CD8-positive, alpha-beta memory T cell (primary cell): ENCODE results near the gene CSH1. TPM values are rescaled to one million over a fixed set of nuclear protein-coding genes. Genes with fewer than 3 reads are reported as not detected.
"Not testable (repeated sequence)": the region's sequence is repeated elsewhere in the genome, so short reads cannot be mapped to it uniquely, and the experiment has no call there.

ENCODE experiments used
- CTCF ChIA-PET: fragments of 350-600 bp; sonication (Branson Sonifier 250); formaldehyde crosslinking; loops from one replicate; lab custom pipeline; 2021; ENCODE audit warnings: antibody characterized with exemption; lab: Charles Lee
- POLR2A ChIA-PET: fragments of 350-600 bp; sonication (Branson Sonifier 250); formaldehyde crosslinking; loops from one replicate; lab custom pipeline; 2021; ENCODE audit warnings: antibody characterized with exemption; lab: Charles Lee
- DNase-seq, 5 donors: peaks; one replicate each; pipeline versions ENCODE4 v3.0.0 to v3.0.0-alpha.2; 2020 to 2022; ENCODE audit warnings: mixed read lengths in 1 of 5
- H3K27ac ChIP-seq: one replicate; pipeline ENCODE4 v1.7.0; 2013; ENCODE audit warnings: low read depth, mild to moderate bottlenecking, low read length, moderate library complexity
- H3K27me3 ChIP-seq: 2 replicates; pipeline ENCODE4 v1.7.0; 2013; ENCODE audit warnings: low read length, mild to moderate bottlenecking; ENCODE audit not compliant: insufficient read depth, poor library complexity, severe bottlenecking
- H3K36me3 ChIP-seq: 2 replicates; pipeline ENCODE4 v1.7.0; 2013; ENCODE audit warnings: mild to moderate bottlenecking, low read length, moderate library complexity; ENCODE audit not compliant: insufficient read depth
- H3K4me1 ChIP-seq: 2 replicates; pipeline ENCODE4 v1.7.0; 2013; ENCODE audit warnings: mild to moderate bottlenecking, low read length, moderate library complexity; ENCODE audit not compliant: insufficient read depth
- H3K4me3 ChIP-seq: 2 replicates; pipeline ENCODE4 v1.7.0; 2013; ENCODE audit warnings: mild to moderate bottlenecking, low read length
- H3K9me3 ChIP-seq: 2 replicates; pipeline ENCODE4 v1.7.0; 2013; ENCODE audit warnings: mild to moderate bottlenecking, low read length
- H3K27ac Mint-ChIP-seq, 8 donors: one replicate each; pipeline ENCODE4 v1.8.0; 2020 to 2021; ENCODE audit warnings: mixed read lengths in 8 of 8, mild to moderate bottlenecking in 6 of 8, inconsistent platforms in 3 of 8, moderate library complexity in 3 of 8
- H3K27me3 Mint-ChIP-seq, 2 donors: one replicate each; pipeline ENCODE4 v1.8.0; 2020 to 2021; ENCODE audit warnings: mixed read lengths in 2 of 2, mild to moderate bottlenecking in 1 of 2, moderate library complexity in 1 of 2
- H3K36me3 Mint-ChIP-seq, 3 donors: one replicate each; pipeline ENCODE4 v1.8.0; 2020 to 2021; ENCODE audit warnings: mixed read lengths in 3 of 3, inconsistent platforms in 1 of 3, mild to moderate bottlenecking in 1 of 3
- H3K4me1 Mint-ChIP-seq, 3 donors: one replicate each; pipeline ENCODE4 v1.8.0; 2020 to 2021; ENCODE audit warnings: mixed read lengths in 3 of 3, inconsistent platforms in 1 of 3, mild to moderate bottlenecking in 1 of 3
- H3K4me3 Mint-ChIP-seq, 7 donors: one replicate each; pipeline ENCODE4 v1.8.0; 2020 to 2021; ENCODE audit warnings: mixed read lengths in 7 of 7, mild to moderate bottlenecking in 6 of 7, moderate library complexity in 4 of 7, inconsistent platforms in 2 of 7
- H3K9me3 Mint-ChIP-seq, 5 donors: one replicate each; pipeline ENCODE4 v1.8.0; 2020 to 2022; ENCODE audit warnings: mixed read lengths in 5 of 5, mild to moderate bottlenecking in 3 of 5, moderate library complexity in 2 of 5, inconsistent platforms in 1 of 5
- polyA plus RNA-seq: library from polyadenylated mRNA; unstranded; fragments of 300-500 nt; fragmentation: Illumina TruSeq; gene quantifications from one replicate; pipeline ENCODE4 v1.2.3, GENCODE V29; 2021
- total RNA-seq, 2 experiments: library from RNA; stranded (reverse); gene quantifications; one replicate each; pipeline ENCODE4 v1.2.3, GENCODE V29; 2021

Gene CSH1
- total RNA-seq (not detected), polyA plus RNA-seq (not detected)

- H3K9me3 ChIP-seq, H3K4me3 ChIP-seq, H3K36me3 ChIP-seq, H3K27ac ChIP-seq, H3K27ac Mint-ChIP-seq, H3K36me3 Mint-ChIP-seq, H3K9me3 Mint-ChIP-seq, H3K27me3 Mint-ChIP-seq, H3K27me3 ChIP-seq, H3K4me1 ChIP-seq, POLR2A ChIA-PET, CTCF ChIA-PET, DNase-seq, H3K4me1 Mint-ChIP-seq: not testable (repeated sequence)
- peak within 1 kb of the TSS in 1 of 7 donors; percentile 13 for H3K4me3 Mint-ChIP-seq
Observed at GRCh38 chr17:63896524-63897354, at the start of gene CSH1. TSS of gene CSH1 (minus strand) at chr17:63896574. CDS start at chr17:63896511, 63 bp downstream.

GRCh38 chr17:63945784-63946439 is 49.5 kb upstream of the CSH1 start:
- Histone ChIP-seq H3K9me3 (no peaks in the 10 kb centered on the region), H3K27me3 (no peaks in the 10 kb centered on the region), H3K27ac (no peak overlapping the region), H3K36me3 (no peaks in the 10 kb centered on the region), H3K4me3 (no peak overlapping the region), H3K4me1 (peaks cover 23% of the 10 kb centered on the region)
- ChIA-PET POLR2A (interaction anchor here (0.6 to 1.8 kb wide), 7 partner anchors 13 to 531 kb away, joined by 3 to 14 read pairs (median 5); partner anchors contain the start of genes CD79B and ICAM2), CTCF (interaction anchor here (0.7 to 2.9 kb wide), 35 partner anchors 9 to 326 kb away, joined by 3 to 48 read pairs (median 6); partner anchors contain the start of genes CD79B, CSHL1, ERN1 and GH1)
- H3K27me3 Mint-ChIP-seq, result no peaks in the 10 kb centered on the region
- no peak for DNase-seq
- no peaks in the 10 kb centered on the region for H3K36me3 Mint-ChIP-seq
- H3K4me1 Mint-ChIP-seq, result peaks cover 15 to 29% (median 20%) of the 10 kb centered on the region in 3 donors
- peak overlapping the region in 6 of 7 donors; percentile 37 to 87 (median 75) for H3K4me3 Mint-ChIP-seq
- H3K9me3 Mint-ChIP-seq, result no peaks in the 10 kb centered on the region
- H3K27ac Mint-ChIP-seq, result peak overlapping the region in 1 of 8 donors; percentile 32

- peak overlapping the region in 2 of 8 donors; percentile 43 to 60 for H3K27ac Mint-ChIP-seq
- peaks cover 23% of the 10 kb centered on the region for H3K4me1 ChIP-seq
- peaks cover 0 to 2% (median 0%) of the 10 kb centered on the region in 5 donors for H3K9me3 Mint-ChIP-seq
Observed at GRCh38 chr17:63944736-63945499, 48.5 kb upstream of the CSH1 start.

GRCh38 chr17:63943745-63944144 is 47.4 kb upstream of the CSH1 start:
- H3K9me3 ChIP-seq, result no peaks in the 10 kb centered on the region
- ChIA-PET CTCF (interaction anchor here (1.8 kb wide), 1 partner anchor 24 kb away, joined by 4 read pairs; no protein-coding TSS in a partner anchor), POLR2A (no interaction called here)
- Mint-ChIP-seq H3K4me3 (no peak overlapping the region), H3K27ac (no peak overlapping the region), H3K9me3 (peaks cover 0 to 2% (median 0%) of the 10 kb centered on the region in 5 donors), H3K4me1 (peaks cover 15 to 35% (median 24%) of the 10 kb centered on the region in 3 donors), H3K27me3 (no peaks in the 10 kb centered on the region), H3K36me3 (no peaks in the 10 kb centered on the region)
- H3K4me3 ChIP-seq, result no peak overlapping the region
- H3K36me3 ChIP-seq, result no peaks in the 10 kb centered on the region
- peaks cover 23% of the 10 kb centered on the region for H3K4me1 ChIP-seq
- H3K27ac ChIP-seq, result no peak overlapping the region
- DNase-seq, result no peak
- no peaks in the 10 kb centered on the region for H3K27me3 ChIP-seq

More at GRCh38 chr17:63944736-63945499, 48.5 kb upstream of the CSH1 start:
- ChIA-PET POLR2A (no interaction called here), CTCF (interaction anchor here (1.8 to 2.9 kb wide), 5 partner anchors 26 to 188 kb away, joined by 8 to 48 read pairs (median 14); partner anchors contain the start of genes GH1 and ICAM2)
- DNase-seq, result no peak
- peaks cover 15 to 28% (median 18%) of the 10 kb centered on the region in 3 donors for H3K4me1 Mint-ChIP-seq
- H3K27me3 Mint-ChIP-seq, result no peaks in the 10 kb centered on the region
- no peaks in the 10 kb centered on the region for H3K36me3 Mint-ChIP-seq
- Histone ChIP-seq H3K27me3 (no peaks in the 10 kb centered on the region), H3K27ac (no peak overlapping the region), H3K4me3 (no peak overlapping the region), H3K9me3 (no peaks in the 10 kb centered on the region), H3K36me3 (no peaks in the 10 kb centered on the region)
- peak overlapping the region in 4 of 7 donors; percentile 19 to 61 (median 39) for H3K4me3 Mint-ChIP-seq

- no peaks in the 10 kb centered on the region for H3K9me3 ChIP-seq
Observed at GRCh38 chr17:63942309-63942985, 46.1 kb upstream of the CSH1 start.

GRCh38 chr17:63941751-63942150 is 45.4 kb upstream of the CSH1 start:
- ChIA-PET POLR2A (no interaction called here), CTCF (interaction anchor here (1.8 kb wide), 1 partner anchor 192 kb away, joined by 5 read pairs; no protein-coding TSS in a partner anchor)
- Histone ChIP-seq H3K4me1 (peaks cover 15% of the 10 kb centered on the region), H3K9me3 (no peaks in the 10 kb centered on the region), H3K27me3 (no peaks in the 10 kb centered on the region), H3K4me3 (no peak overlapping the region), H3K27ac (no peak overlapping the region), H3K36me3 (no peaks in the 10 kb centered on the region)
- Mint-ChIP-seq H3K27ac (no peak overlapping the region), H3K4me1 (peaks cover 14 to 29% (median 24%) of the 10 kb centered on the region in 3 donors), H3K27me3 (peaks cover 0 to 3% of the 10 kb centered on the region in 2 donors), H3K4me3 (no peak overlapping the region), H3K36me3 (no peaks in the 10 kb centered on the region), H3K9me3 (peaks cover 0 to 2% (median 0%) of the 10 kb centered on the region in 5 donors)
- no peak for DNase-seq

More at GRCh38 chr17:63942309-63942985, 46.1 kb upstream of the CSH1 start:
- DNase-seq, result no peak
- H3K27ac ChIP-seq, result no peak overlapping the region
- Mint-ChIP-seq H3K27ac (peak overlapping the region in 1 of 8 donors; percentile 66), H3K9me3 (peaks cover 0 to 2% (median 0%) of the 10 kb centered on the region in 5 donors), H3K4me1 (peaks cover 15 to 35% (median 25%) of the 10 kb centered on the region in 3 donors), H3K36me3 (no peaks in the 10 kb centered on the region), H3K27me3 (no peaks in the 10 kb centered on the region), H3K4me3 (no peak overlapping the region)
- no peaks in the 10 kb centered on the region for H3K27me3 ChIP-seq
- H3K4me1 ChIP-seq, result peaks cover 22% of the 10 kb centered on the region
- ChIA-PET POLR2A (no interaction called here), CTCF (interaction anchor here (1.8 kb wide), 2 partner anchors 22 to 191 kb away, joined by 4 to 5 read pairs; no protein-coding TSS in a partner anchor)
- no peaks in the 10 kb centered on the region for H3K36me3 ChIP-seq
- H3K4me3 ChIP-seq, result no peak overlapping the region

- POLR2A ChIA-PET, result no interaction called here
Observed at GRCh38 chr17:63941162-63941561, 44.8 kb upstream of the CSH1 start.

More at GRCh38 chr17:63941162-63941561, 44.8 kb upstream of the CSH1 start:
- H3K27ac Mint-ChIP-seq, result no peak overlapping the region
- H3K4me3 ChIP-seq, result no peak overlapping the region
- H3K9me3 ChIP-seq, result no peaks in the 10 kb centered on the region
- peaks cover 9 to 23% (median 19%) of the 10 kb centered on the region in 3 donors for H3K4me1 Mint-ChIP-seq
- CTCF ChIA-PET, result interaction anchor here (1.2 to 1.9 kb wide), 2 partner anchors 22 to 88 kb away, joined by 4 to 6 read pairs; partner anchors contain the start of gene GH1
- H3K9me3 Mint-ChIP-seq, result peaks cover 0 to 2% (median 0%) of the 10 kb centered on the region in 5 donors
- peaks cover 9% of the 10 kb centered on the region for H3K4me1 ChIP-seq
- H3K27me3 ChIP-seq, result no peaks in the 10 kb centered on the region
- no peak overlapping the region for H3K27ac ChIP-seq
- H3K27me3 Mint-ChIP-seq, result peaks cover 0 to 3% of the 10 kb centered on the region in 2 donors
- DNase-seq, result no peak
- no peaks in the 10 kb centered on the region for H3K36me3 Mint-ChIP-seq
- no peaks in the 10 kb centered on the region for H3K36me3 ChIP-seq
- H3K4me3 Mint-ChIP-seq, result no peak overlapping the region
